T-helper 1 cell treated with Interleukin-12 subunit alpha and Interleukin-12 subunit beta and Interleukin-4 antibody, amounts not matched to agents 30 μg/mL and 1 μg/mL, for 36 hours (primary cell): ENCODE results near the gene ASPSCR1.
"Not testable (repeated sequence)": the region's sequence is repeated elsewhere in the genome, so short reads cannot be mapped to it uniquely, and the experiment has no call there.

ENCODE experiments used
- H3K27ac Mint-ChIP-seq: one replicate; pipeline ENCODE4 v1.8.0; 2021; ENCODE audit warnings: mild to moderate bottlenecking, mixed read lengths
- H3K27me3 Mint-ChIP-seq: one replicate; pipeline ENCODE4 v1.8.0; 2021; ENCODE audit warnings: low read depth, mixed read lengths
- H3K36me3 Mint-ChIP-seq: one replicate; pipeline ENCODE4 v1.8.0; 2021; ENCODE audit warnings: low read depth, mixed read lengths
- H3K4me1 Mint-ChIP-seq: one replicate; pipeline ENCODE4 v1.8.0; 2021; ENCODE audit warnings: low read depth, mixed read lengths
- H3K4me3 Mint-ChIP-seq: one replicate; pipeline ENCODE4 v1.8.0; 2021; ENCODE audit warnings: mild to moderate bottlenecking, moderate library complexity, mixed read lengths
- H3K9me3 Mint-ChIP-seq: one replicate; pipeline ENCODE4 v1.8.0; 2021; ENCODE audit warnings: mixed read lengths

ASPSCR1 gene

GRCh38 chr17:82031885-82032627, 54.6 kb downstream of the ASPSCR1 start:
- H3K27ac Mint-ChIP-seq = no peak overlapping the region

DNA sequence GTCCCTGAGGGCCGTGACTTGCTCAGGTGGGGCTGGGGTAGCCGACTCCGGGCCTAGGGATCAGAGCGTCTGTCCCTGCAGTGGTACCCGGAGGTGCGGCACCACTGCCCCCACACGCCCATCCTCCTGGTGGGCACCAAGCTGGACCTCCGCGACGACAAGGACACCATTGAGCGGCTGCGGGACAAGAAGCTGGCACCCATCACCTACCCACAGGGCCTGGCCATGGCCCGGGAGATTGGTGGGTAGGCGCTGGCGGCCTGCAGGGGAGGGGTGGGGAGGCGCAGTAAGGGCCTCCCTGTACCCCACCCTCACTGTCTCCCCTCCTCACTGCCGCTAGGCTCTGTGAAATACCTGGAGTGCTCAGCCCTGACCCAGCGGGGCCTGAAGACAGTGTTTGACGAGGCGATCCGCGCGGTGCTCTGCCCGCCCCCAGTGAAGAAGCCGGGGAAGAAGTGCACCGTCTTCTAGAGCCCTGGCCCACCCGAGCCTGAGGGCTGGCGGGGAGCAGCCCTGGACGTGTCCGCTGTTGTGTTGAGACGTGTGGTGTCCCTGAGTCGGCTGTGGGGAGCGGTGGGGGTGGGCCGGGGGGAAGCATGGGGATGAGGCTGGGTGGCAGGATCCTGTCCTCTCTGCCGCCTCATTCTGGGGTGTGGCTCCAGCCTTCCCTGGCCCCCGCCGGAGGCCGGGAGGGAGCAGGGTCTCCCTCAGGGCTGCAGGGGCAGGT, 56.1 kb downstream of the ASPSCR1 start:
- Mint-ChIP-seq H3K4me1 (peaks cover 10% of the 10 kb centered on the region), H3K36me3 (peaks cover 7% of the 10 kb centered on the region), H3K4me3 (no peak overlapping the region), H3K27ac (no peak overlapping the region), H3K27me3 (peaks cover 4% of the 10 kb centered on the region), H3K9me3 (no peaks in the 10 kb centered on the region)

More at GRCh38 chr17:82031885-82032627, 54.6 kb downstream of the ASPSCR1 start:
- H3K9me3 Mint-ChIP-seq = no peaks in the 10 kb centered on the region
- H3K36me3 Mint-ChIP-seq = peaks cover 7% of the 10 kb centered on the region
- H3K4me3 Mint-ChIP-seq = peak overlapping the region; percentile 34
- peaks cover 4% of the 10 kb centered on the region for H3K4me1 Mint-ChIP-seq
- no peaks in the 10 kb centered on the region for H3K27me3 Mint-ChIP-seq

DNA sequence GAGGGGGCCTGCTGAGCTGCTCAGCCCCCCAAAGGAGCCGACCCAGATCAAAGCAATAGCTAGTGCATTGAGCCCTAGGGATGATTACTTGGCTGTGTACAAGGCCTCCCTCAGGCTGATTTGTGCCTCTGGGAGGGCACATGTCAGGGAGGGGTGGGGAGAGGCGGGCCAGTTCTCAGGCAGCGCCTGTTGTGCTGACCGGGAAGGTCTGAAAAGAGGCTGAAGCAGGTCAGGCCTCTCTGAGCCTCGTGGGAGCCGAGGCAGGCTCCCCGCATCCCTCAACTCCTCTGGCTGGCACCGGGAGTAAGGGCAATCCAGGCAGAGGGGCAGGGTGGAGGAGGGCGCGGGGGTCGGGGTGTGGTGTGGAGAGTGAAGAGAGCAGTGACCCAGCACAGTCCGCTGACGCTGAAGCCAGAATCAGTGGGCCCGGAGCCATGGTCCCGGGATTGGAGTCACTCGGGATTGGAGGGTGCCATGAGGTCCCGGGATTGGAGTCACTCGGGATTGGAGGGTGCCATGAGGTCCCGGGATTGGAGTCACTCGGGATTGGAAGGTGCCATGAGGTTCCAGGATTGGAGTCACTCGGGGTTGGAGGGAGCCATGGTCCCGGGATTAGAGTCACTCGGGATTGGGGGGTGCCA, 57.1 kb downstream of the ASPSCR1 start:
- no peak overlapping the region for H3K27ac Mint-ChIP-seq
- H3K36me3 Mint-ChIP-seq = peaks cover 7% of the 10 kb centered on the region
- H3K4me1 Mint-ChIP-seq = peaks cover 16% of the 10 kb centered on the region
- H3K9me3 Mint-ChIP-seq = no peaks in the 10 kb centered on the region
- peak overlapping the region; percentile 21 for H3K4me3 Mint-ChIP-seq
- H3K27me3 Mint-ChIP-seq = peaks cover 4% of the 10 kb centered on the region

DNA sequence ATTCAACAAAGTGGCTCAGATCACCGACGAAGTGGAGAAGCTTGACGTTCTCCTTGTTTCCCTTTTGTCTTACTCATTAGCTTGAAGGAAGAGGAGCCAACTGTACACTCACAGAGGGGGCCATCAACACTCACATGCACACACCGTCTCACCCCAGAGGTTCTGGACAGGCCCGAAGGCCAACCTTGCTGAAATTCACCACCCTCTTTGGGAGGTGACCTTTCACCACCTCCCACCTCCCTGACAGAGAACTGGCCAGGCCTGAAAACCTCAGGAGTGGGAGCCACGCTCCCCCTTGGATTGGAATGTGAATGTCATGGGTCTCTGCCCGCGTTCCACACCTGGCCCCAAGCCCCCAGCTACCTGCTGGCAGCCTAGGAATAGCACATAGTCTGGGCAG, 58.1 kb downstream of the ASPSCR1 start:
- Mint-ChIP-seq H3K27ac (no peak overlapping the region), H3K27me3 (peaks cover 4% of the 10 kb centered on the region), H3K36me3 (peaks cover 7% of the 10 kb centered on the region), H3K4me3 (peak overlapping the region; percentile 37), H3K9me3 (no peaks in the 10 kb centered on the region), H3K4me1 (peaks cover 16% of the 10 kb centered on the region)

- H3K27ac Mint-ChIP-seq = no peak overlapping the region
- H3K9me3 Mint-ChIP-seq = no peaks in the 10 kb centered on the region
- peak overlapping the region; percentile 72 for H3K4me3 Mint-ChIP-seq
- H3K4me1 Mint-ChIP-seq = peaks cover 16% of the 10 kb centered on the region
- H3K27me3 Mint-ChIP-seq = peaks cover 4% of the 10 kb centered on the region
- peaks cover 7% of the 10 kb centered on the region for H3K36me3 Mint-ChIP-seq
These were observed 58.7 kb downstream of the ASPSCR1 start for GRCh38 chr17:82035956-82036633.

DNA sequence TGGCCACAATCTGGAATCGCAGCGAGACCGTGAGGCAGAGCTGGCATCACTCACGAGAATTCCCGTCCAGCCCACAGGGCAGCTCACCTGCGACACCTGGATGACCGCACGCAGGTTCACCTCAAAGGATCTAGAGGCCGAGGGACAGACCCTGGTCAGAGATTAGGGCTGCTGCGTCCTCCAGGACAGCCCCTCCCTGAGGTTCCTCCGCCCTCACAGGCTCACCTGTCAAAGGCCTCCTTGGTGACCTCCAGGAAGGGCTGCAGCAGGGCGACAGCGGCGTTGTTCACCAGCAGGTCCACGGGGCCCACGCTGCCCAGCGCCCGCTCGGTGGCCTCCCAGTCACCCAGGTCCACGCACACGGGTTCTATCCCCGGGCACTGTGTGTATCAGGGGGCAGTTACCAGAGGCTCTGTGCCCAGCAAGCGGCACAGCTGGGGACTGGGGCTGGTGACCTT, 59.2 kb downstream of the ASPSCR1 start:
- H3K4me3 Mint-ChIP-seq = peak overlapping the region; percentile 72
- peaks cover 4% of the 10 kb centered on the region for H3K27me3 Mint-ChIP-seq
- peak overlapping the region; percentile 26 for H3K27ac Mint-ChIP-seq
- H3K36me3 Mint-ChIP-seq = peaks cover 7% of the 10 kb centered on the region
- H3K9me3 Mint-ChIP-seq = no peaks in the 10 kb centered on the region
- peaks cover 16% of the 10 kb centered on the region for H3K4me1 Mint-ChIP-seq

DNA sequence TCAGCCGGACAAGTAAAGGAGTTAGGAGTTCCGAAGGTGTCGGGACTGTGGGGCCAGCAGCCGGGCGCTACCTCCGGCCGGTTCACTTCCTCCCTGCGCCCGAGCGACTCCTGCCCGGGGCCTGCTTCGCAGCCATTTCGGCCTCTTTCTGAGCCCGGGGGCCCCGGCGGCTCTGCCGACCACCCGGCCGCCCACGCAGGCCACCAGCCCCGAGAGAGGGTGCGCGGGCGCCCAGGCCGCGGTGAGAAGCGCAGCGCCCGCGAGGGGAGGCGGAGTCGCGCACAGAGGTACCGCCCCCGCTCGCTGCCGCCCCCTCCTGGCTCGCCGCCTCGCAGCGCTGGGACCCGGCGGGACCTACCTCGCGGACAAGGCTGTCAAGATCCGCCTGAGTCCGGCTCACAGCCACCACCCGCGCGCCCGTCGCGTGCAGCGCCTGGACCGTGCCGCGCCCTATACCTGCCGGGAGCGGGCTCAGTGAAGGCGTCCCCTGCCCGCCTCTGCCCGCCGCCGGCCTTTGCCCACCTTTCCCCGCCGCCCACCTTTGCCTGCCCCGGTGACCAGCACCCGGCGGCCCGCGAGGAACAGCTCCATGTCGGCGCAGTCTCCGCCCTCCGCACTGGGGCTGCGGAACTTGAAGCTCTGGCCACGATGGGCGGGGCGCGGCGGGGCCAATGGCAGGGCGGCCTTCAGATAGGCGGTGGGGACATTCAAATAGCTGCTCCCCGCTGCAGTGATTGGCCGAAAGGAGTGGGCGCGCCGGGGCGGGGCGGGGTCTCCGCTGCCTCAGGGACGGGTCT, 59.9 kb downstream of the ASPSCR1 start, which contains the start of gene DCXR:
DCXR (minus strand) TSS at position 606 of the 797 bp plus-strand sequence; CDS start at position 591, 15 bp downstream.
- Mint-ChIP-seq H3K4me3 (peak within 1 kb of the TSS; percentile 88), H3K4me1 (peaks cover 16% of the 10 kb centered on the region), H3K9me3 (no peaks in the 10 kb centered on the region), H3K27ac (peak within 1 kb of the TSS; percentile 94), H3K27me3 (peaks cover 4% of the 10 kb centered on the region), H3K36me3 (peaks cover 7% of the 10 kb centered on the region)

DNA sequence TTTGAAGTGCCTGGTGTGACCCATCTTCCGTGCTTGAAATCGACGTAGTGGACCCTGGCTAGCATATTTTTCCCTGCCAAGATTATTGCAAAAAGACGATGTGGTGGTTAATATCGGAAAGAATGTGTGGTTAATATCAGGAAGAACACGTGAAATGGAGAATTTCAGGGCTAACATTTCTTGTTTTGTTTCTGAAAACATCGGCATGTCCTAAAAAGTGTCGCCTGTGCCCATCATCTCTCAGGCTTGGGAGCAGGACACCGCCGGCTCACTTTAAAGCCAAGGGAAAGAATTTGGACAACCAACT, 60.4 kb downstream of the ASPSCR1 start:
- Mint-ChIP-seq H3K27ac (peak overlapping the region; percentile 94), H3K4me1 (peaks cover 15% of the 10 kb centered on the region), H3K36me3 (peaks cover 7% of the 10 kb centered on the region), H3K4me3 (peak overlapping the region; percentile 88), H3K27me3 (peaks cover 4% of the 10 kb centered on the region), H3K9me3 (no peaks in the 10 kb centered on the region)

DNA sequence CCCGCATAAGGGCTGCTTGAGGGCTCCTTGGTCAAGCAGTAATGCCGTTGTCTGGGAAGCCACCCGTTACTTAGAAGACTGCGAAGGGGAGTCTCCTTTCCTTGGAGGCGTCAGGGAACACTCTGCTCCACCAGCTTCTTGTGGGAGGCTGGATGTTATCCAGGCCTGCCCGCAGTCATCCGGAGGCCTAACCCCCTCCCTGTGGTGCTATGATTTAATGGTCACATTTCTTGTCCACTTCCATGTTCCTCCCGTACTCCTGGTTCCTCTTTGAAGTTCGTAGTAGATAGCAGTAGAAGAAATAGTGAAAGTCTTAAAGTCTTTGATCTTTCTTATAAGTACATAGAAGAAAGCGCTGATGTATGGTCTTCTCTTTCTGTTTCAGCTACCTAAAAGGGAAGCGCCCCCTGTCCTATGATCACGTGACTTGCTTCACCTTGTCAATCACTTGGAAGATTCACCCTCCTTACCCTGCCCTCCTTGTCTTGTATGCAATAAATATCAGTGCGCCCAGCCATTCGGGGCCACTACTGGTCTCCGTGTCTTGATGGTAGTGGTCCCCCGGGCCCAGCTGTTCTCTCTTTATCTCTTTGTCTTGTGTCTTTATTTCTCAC, 61.5 kb downstream of the ASPSCR1 start:
- peaks cover 14% of the 10 kb centered on the region for H3K4me1 Mint-ChIP-seq
- not testable (repeated sequence) for H3K27me3 Mint-ChIP-seq, H3K4me3 Mint-ChIP-seq, H3K27ac Mint-ChIP-seq, H3K9me3 Mint-ChIP-seq, H3K36me3 Mint-ChIP-seq

GRCh38 chr17:82039695-82040299, 62.4 kb downstream of the ASPSCR1 start:
- H3K4me3 Mint-ChIP-seq = no peak overlapping the region
- peaks cover 14% of the 10 kb centered on the region for H3K4me1 Mint-ChIP-seq
- H3K36me3 Mint-ChIP-seq = peaks cover 7% of the 10 kb centered on the region
- peaks cover 4% of the 10 kb centered on the region for H3K27me3 Mint-ChIP-seq
- H3K9me3 Mint-ChIP-seq = no peaks in the 10 kb centered on the region
- H3K27ac Mint-ChIP-seq = no peak overlapping the region

GRCh38 chr17:82041144-82041814, 63.9 kb downstream of the ASPSCR1 start:
- no peak overlapping the region for H3K4me3 Mint-ChIP-seq
- H3K27ac Mint-ChIP-seq = no peak overlapping the region
- H3K9me3 Mint-ChIP-seq = no peaks in the 10 kb centered on the region
- peaks cover 4% of the 10 kb centered on the region for H3K27me3 Mint-ChIP-seq
- H3K36me3 Mint-ChIP-seq = no peaks in the 10 kb centered on the region
- H3K4me1 Mint-ChIP-seq = peaks cover 11% of the 10 kb centered on the region

- no peak overlapping the region for H3K4me3 Mint-ChIP-seq
- peaks cover 4% of the 10 kb centered on the region for H3K27me3 Mint-ChIP-seq
- no peak overlapping the region for H3K27ac Mint-ChIP-seq
- H3K9me3 Mint-ChIP-seq = no peaks in the 10 kb centered on the region
- H3K36me3 Mint-ChIP-seq = peaks cover 3% of the 10 kb centered on the region
- H3K4me1 Mint-ChIP-seq = peaks cover 13% of the 10 kb centered on the region
These were observed 65.2 kb downstream of the ASPSCR1 start for GRCh38 chr17:82042649-82043048.

GRCh38 chr17:82043507-82043906, 66.1 kb downstream of the ASPSCR1 start:
- H3K27ac Mint-ChIP-seq = no peak overlapping the region
- peaks cover 10% of the 10 kb centered on the region for H3K4me1 Mint-ChIP-seq
- H3K9me3 Mint-ChIP-seq = no peaks in the 10 kb centered on the region
- no peak overlapping the region for H3K4me3 Mint-ChIP-seq
- no peaks in the 10 kb centered on the region for H3K27me3 Mint-ChIP-seq
- peaks cover 5% of the 10 kb centered on the region for H3K36me3 Mint-ChIP-seq
